ENCODE measurements around the gene ATG2B.

The ATG2B gene

GRCh38 chr14:96268431-96269358 is 94.4 kb downstream of the ATG2B start:
- no peak for DNase-seq

GRCh38 chr14:96267916-96268315 is 95.2 kb downstream of the ATG2B start:
- DNase-seq: no peak

GRCh38 chr14:96267336-96267735 is 95.8 kb downstream of the ATG2B start:
- DNase-seq: no peak

- DNase-seq: no peak
These were observed 97.6 kb downstream of the ATG2B start for GRCh38 chr14:96265383-96266095.

- DNase-seq: no peak
These were observed 98.3 kb downstream of the ATG2B start for GRCh38 chr14:96264853-96265252.

GRCh38 chr14:96264200-96264553 is 99.0 kb downstream of the ATG2B start:
- DNase-seq: no peak

GRCh38 chr14:96263347-96264199 is 99.6 kb downstream of the ATG2B start:
- no peak for DNase-seq

- no peak for DNase-seq
These were observed 101.1 kb downstream of the ATG2B start for GRCh38 chr14:96261772-96262655.

GRCh38 chr14:96261053-96261452 is 102.1 kb downstream of the ATG2B start:
- DNase-seq: no peak

GRCh38 chr14:96260341-96260821 is 102.8 kb downstream of the ATG2B start:
- no peak for DNase-seq

GRCh38 chr14:96257900-96258299 is 105.2 kb downstream of the ATG2B start:
- no peak for DNase-seq

GRCh38 chr14:96257056-96257455 is 106.1 kb downstream of the ATG2B start:
- no peak for DNase-seq

GRCh38 chr14:96256407-96256806 is 106.7 kb downstream of the ATG2B start:
- DNase-seq: no peak

- no peak for DNase-seq
These were observed 107.4 kb downstream of the ATG2B start, which contains the start of gene BDKRB1 for GRCh38 chr14:96255501-96256366. BDKRB1 (plus strand) TSS chr14:96256210; CDS start chr14:96263683, 7,473 bp downstream.

- no peak for DNase-seq
These were observed 108.5 kb downstream of the ATG2B start for GRCh38 chr14:96254687-96255086.

GRCh38 chr14:96252999-96253539 is 110.1 kb downstream of the ATG2B start:
- no peak for DNase-seq

- no peak for DNase-seq
These were observed 110.7 kb downstream of the ATG2B start for GRCh38 chr14:96252323-96252998.

- DNase-seq: no peak
These were observed 111.4 kb downstream of the ATG2B start for GRCh38 chr14:96251656-96252155.

- no peak for DNase-seq
These were observed 112.7 kb downstream of the ATG2B start for GRCh38 chr14:96250485-96250884.

- DNase-seq: no peak
These were observed 114.1 kb downstream of the ATG2B start for GRCh38 chr14:96249029-96249428.
